ENCODE measurements around the gene GOLGA2. TPM values are rescaled to one million over a fixed set of nuclear protein-coding genes. Genes with fewer than 3 reads are reported as not detected.

GOLGA2 gene
- total RNA-seq, 3 donors from 2014 or later = 87.7 to 121 (median 97.5) TPM

GRCh38 chr9:128293091-128293490, 17.3 kb upstream of the GOLGA2 start:
- TF ChIP-seq POLR2A (IDR thresholded peaks at IDR 0.05) = no peak
- no peak for TF ChIP-seq POLR2AphosphoS5 (IDR thresholded peaks at IDR 0.05)
- TF ChIP-seq CTCF (IDR thresholded peaks at IDR 0.05) = no peak
- no peaks in the 10 kb centered on the region for H3K9me3 ChIP-seq
- H3K4me1 ChIP-seq = no peaks in the 10 kb centered on the region
- DNase-seq (ENCODE audit: low spot score in 2 of 2) = no peak
- no peaks in the 10 kb centered on the region for H3K36me3 ChIP-seq
- intact Hi-C loops (cut with DNase I; ENCODE audit: low total_unique reads) = no loop called here
- no peak overlapping the region for H3K4me3 ChIP-seq
- no peak overlapping the region for H3K27ac ChIP-seq
- H3K27me3 ChIP-seq = no peaks in the 10 kb centered on the region

DNA sequence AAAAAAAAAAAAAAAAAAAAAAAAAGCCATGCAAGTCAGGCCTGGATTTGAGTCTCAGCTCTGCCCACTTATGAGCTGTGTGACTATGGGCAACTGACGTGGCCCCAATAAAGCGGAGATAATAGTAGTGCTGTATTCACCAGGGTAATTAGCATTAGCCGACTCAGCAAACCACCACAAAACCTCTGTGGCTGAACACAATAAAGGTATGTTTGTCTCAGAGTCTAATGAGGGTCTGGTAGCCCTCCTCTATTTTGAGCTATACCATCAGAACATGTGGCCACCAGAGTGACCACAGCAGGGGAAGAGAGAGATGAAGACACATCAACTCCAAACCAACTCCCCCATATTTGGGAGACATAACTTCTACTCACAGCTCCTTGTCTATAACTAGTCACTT, 16.2 kb upstream of the GOLGA2 start:
- H3K27ac ChIP-seq = no peak overlapping the region
- intact Hi-C loops (cut with DNase I; ENCODE audit: low total_unique reads) = no loop called here
- H3K27me3 ChIP-seq = no peaks in the 10 kb centered on the region
- no peak overlapping the region for H3K4me3 ChIP-seq
- H3K4me1 ChIP-seq = no peaks in the 10 kb centered on the region
- no peak for DNase-seq (ENCODE audit: low spot score in 2 of 2)
- H3K36me3 ChIP-seq = no peaks in the 10 kb centered on the region
- TF ChIP-seq CTCF (IDR thresholded peaks at IDR 0.05) = no peak
- no peak for TF ChIP-seq POLR2A (IDR thresholded peaks at IDR 0.05)
- no peak for TF ChIP-seq POLR2AphosphoS5 (IDR thresholded peaks at IDR 0.05)
- H3K9me3 ChIP-seq = no peaks in the 10 kb centered on the region

GRCh38 chr9:128288273-128289004, 12.6 kb upstream of the GOLGA2 start:
- H3K4me3 ChIP-seq = no peak overlapping the region
- H3K27me3 ChIP-seq = no peaks in the 10 kb centered on the region
- TF ChIP-seq POLR2AphosphoS5 (IDR thresholded peaks at IDR 0.05) (no peak), CTCF (IDR thresholded peaks at IDR 0.05) (no peak), POLR2A (IDR thresholded peaks at IDR 0.05) (no peak)
- no peaks in the 10 kb centered on the region for H3K4me1 ChIP-seq
- H3K27ac ChIP-seq = no peak overlapping the region
- no peaks in the 10 kb centered on the region for H3K36me3 ChIP-seq
- no peak for DNase-seq (ENCODE audit: low spot score in 2 of 2)
- H3K9me3 ChIP-seq = no peaks in the 10 kb centered on the region
- intact Hi-C loops (cut with DNase I; ENCODE audit: low total_unique reads) = no loop called here

GRCh38 chr9:128286440-128286839, 10.6 kb upstream of the GOLGA2 start:
- no peaks in the 10 kb centered on the region for H3K27me3 ChIP-seq
- no peak for TF ChIP-seq POLR2AphosphoS5 (IDR thresholded peaks at IDR 0.05)
- no peak for TF ChIP-seq POLR2A (IDR thresholded peaks at IDR 0.05)
- TF ChIP-seq CTCF (IDR thresholded peaks at IDR 0.05) = no peak
- intact Hi-C loops (cut with DNase I; ENCODE audit: low total_unique reads) = no loop called here
- H3K36me3 ChIP-seq = no peaks in the 10 kb centered on the region
- no peaks in the 10 kb centered on the region for H3K9me3 ChIP-seq
- DNase-seq (ENCODE audit: low spot score in 2 of 2) = no peak
- H3K27ac ChIP-seq = no peak overlapping the region
- H3K4me1 ChIP-seq = no peaks in the 10 kb centered on the region
- H3K4me3 ChIP-seq = no peak overlapping the region

GRCh38 chr9:128285033-128285784, 9.4 kb upstream of the GOLGA2 start:
- no peaks in the 10 kb centered on the region for H3K36me3 ChIP-seq
- intact Hi-C loops (cut with DNase I; ENCODE audit: low total_unique reads) = no loop called here

More at GRCh38 chr9:128285033-128285784, 9.4 kb upstream of the GOLGA2 start:
- DNase-seq (ENCODE audit: low spot score in 2 of 2) = no peak
- Histone ChIP-seq H3K27ac (no peak overlapping the region), H3K9me3 (no peaks in the 10 kb centered on the region), H3K4me3 (no peak overlapping the region), H3K4me1 (no peaks in the 10 kb centered on the region), H3K27me3 (no peaks in the 10 kb centered on the region)
- TF ChIP-seq CTCF (IDR thresholded peaks at IDR 0.05) (no peak), POLR2AphosphoS5 (IDR thresholded peaks at IDR 0.05) (no peak), POLR2A (IDR thresholded peaks at IDR 0.05) (no peak)
